ENCODE results near the gene OSBPL10. TPM values are rescaled to one million over a fixed set of nuclear protein-coding genes. Genes with fewer than 3 reads are reported as not detected.

Gene OSBPL10
- total RNA-seq, 4 donors from 2014 or later = 30.0 to 49.7 (median 43.7) TPM

- Histone ChIP-seq H3K36me3 (no peaks in the 10 kb centered on the region), H3K27ac (no peak overlapping the region), H3K27me3 (no peaks in the 10 kb centered on the region), H3K4me1 (no peaks in the 10 kb centered on the region), H3K4me3 (no peak overlapping the region), H3K9me3 (no peaks in the 10 kb centered on the region)
- intact Hi-C loops (cut with DNase I; ENCODE audit: low total_unique reads) = no loop called here
- no peak for DNase-seq
- TF ChIP-seq POLR2A (IDR thresholded peaks at IDR 0.05) (no peak), CTCF (IDR thresholded peaks at IDR 0.05) (no peak)
Observed at GRCh38 chr3:31895471-31895870, 85.6 kb downstream of the OSBPL10 start.

DNA sequence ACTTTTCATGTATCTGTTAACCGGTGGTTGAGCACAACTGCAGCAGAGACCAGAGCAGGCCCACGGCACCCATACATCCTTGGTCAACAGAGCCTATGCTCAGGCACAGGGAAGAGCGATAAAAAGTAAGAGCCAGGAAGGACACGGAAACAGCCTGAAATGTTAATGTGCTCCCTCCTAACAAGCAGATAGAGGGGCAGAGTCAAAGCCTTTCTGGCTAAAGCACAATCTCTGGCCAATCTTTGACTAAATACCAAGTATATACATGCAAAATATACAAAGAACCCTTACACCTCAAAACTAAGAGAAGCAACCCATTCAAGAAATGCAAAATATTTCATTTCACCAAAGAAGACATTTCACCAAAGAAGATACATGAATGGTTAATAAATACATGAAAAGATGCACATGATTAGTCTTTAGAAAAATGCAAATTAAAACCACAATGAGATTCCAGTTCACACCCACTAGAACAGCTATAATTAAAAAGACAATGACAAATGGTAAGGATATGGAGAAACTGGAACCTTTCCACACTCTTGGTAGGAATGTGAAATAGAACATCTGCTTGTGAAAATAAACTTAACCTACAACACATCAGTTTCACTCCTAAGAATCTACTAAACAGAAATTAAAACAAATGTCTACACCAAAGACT, 88.0 kb downstream of the OSBPL10 start:
- H3K4me1 ChIP-seq = no peaks in the 10 kb centered on the region
- no peak for DNase-seq
- intact Hi-C loops (cut with DNase I; ENCODE audit: low total_unique reads) = no loop called here
- TF ChIP-seq POLR2A (IDR thresholded peaks at IDR 0.05) (no peak), CTCF (IDR thresholded peaks at IDR 0.05) (no peak)
- H3K4me3 ChIP-seq = no peak overlapping the region
- H3K36me3 ChIP-seq = no peaks in the 10 kb centered on the region
- no peaks in the 10 kb centered on the region for H3K9me3 ChIP-seq
- no peak overlapping the region for H3K27ac ChIP-seq
- no peaks in the 10 kb centered on the region for H3K27me3 ChIP-seq

- no peaks in the 10 kb centered on the region for H3K9me3 ChIP-seq
- H3K4me3 ChIP-seq = no peak overlapping the region
- no peaks in the 10 kb centered on the region for H3K4me1 ChIP-seq
- no peak for DNase-seq
- no peak overlapping the region for H3K27ac ChIP-seq
- no peaks in the 10 kb centered on the region for H3K27me3 ChIP-seq
- no peak for TF ChIP-seq CTCF (IDR thresholded peaks at IDR 0.05)
- no peak for TF ChIP-seq POLR2A (IDR thresholded peaks at IDR 0.05)
- no peaks in the 10 kb centered on the region for H3K36me3 ChIP-seq
- intact Hi-C loops (cut with DNase I; ENCODE audit: low total_unique reads) = no loop called here
Observed at GRCh38 chr3:31892500-31892899, 88.6 kb downstream of the OSBPL10 start.

DNA sequence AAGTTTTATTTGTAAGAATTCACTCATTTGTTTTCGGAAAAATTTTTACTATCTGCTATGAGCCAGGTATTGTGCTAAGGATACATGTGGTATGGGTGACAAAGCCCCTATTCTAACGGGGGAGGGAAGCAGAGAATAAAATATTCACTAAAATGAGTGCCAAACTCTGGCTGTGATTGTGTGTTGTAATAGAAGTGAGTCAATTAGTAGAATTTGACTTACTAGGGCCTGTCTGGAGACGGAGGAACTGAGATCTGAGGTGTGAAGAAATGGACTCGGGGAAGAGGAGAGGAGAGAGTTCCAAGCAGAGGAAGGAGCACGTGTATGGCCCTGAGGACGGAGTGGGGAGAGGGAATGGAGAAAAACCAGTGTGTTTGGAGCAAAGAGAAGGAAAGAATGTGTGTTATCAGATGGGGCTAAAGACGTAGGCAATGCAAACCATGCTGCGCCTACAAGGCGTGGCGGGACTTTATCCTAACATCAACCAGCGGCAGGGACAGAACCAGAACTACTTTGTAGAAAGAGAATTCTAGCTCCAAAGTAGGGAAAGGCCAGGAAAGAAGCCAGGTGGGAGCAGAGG, 89.1 kb downstream of the OSBPL10 start:
- H3K36me3 ChIP-seq = no peaks in the 10 kb centered on the region
- H3K4me1 ChIP-seq = no peaks in the 10 kb centered on the region
- H3K27ac ChIP-seq = no peak overlapping the region
- DNase-seq = no peak
- TF ChIP-seq CTCF (IDR thresholded peaks at IDR 0.05) (no peak), POLR2A (IDR thresholded peaks at IDR 0.05) (no peak)
- no peak overlapping the region for H3K4me3 ChIP-seq
- no peaks in the 10 kb centered on the region for H3K9me3 ChIP-seq
- no peaks in the 10 kb centered on the region for H3K27me3 ChIP-seq
- intact Hi-C loops (cut with DNase I; ENCODE audit: low total_unique reads) = no loop called here

GRCh38 chr3:31890742-31891469, 90.2 kb downstream of the OSBPL10 start:
- H3K4me3 ChIP-seq = no peak overlapping the region
- H3K27ac ChIP-seq = no peak overlapping the region
- H3K4me1 ChIP-seq = no peaks in the 10 kb centered on the region
- no peaks in the 10 kb centered on the region for H3K36me3 ChIP-seq
- intact Hi-C loops (cut with DNase I; ENCODE audit: low total_unique reads) = no loop called here
- TF ChIP-seq POLR2A (IDR thresholded peaks at IDR 0.05) = no peak
- no peak for TF ChIP-seq CTCF (IDR thresholded peaks at IDR 0.05)
- DNase-seq = no peak
- H3K27me3 ChIP-seq = no peaks in the 10 kb centered on the region
- H3K9me3 ChIP-seq = no peaks in the 10 kb centered on the region
